Measurements from ENCODE around the gene FAM135A. TPM values are rescaled to one million over a fixed set of nuclear protein-coding genes. Genes with fewer than 3 reads are reported as not detected.
"Not testable (repeated sequence)": the region's sequence is repeated elsewhere in the genome, so short reads cannot be mapped to it uniquely, and the experiment has no call there.

Gene FAM135A
- total and polyA plus RNA-seq, 8 donors, result 7.5 to 14.4 (median 8.4) TPM

DNA sequence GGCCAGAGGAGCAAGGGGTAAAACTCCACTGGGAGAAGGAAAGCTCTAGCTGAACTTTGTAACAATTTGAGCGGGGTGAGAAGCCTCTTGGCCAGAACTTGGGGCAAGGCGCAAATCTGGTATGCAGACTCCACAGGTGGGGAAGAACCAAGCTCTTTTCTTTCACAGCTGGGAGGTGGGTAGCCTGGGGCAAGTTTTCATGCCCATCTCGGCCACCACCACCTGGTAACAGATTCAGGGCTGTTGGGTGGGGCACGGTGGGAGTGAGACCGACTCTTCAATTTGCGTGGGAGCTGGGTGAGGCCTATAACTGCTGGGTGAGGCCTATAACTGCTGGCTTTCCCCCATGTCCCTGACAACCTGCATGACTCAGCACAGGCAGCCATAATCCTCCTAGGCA lies 190.9 kb downstream of the FAM135A start:
- Histone ChIP-seq H3K4me3 (no peak overlapping the region), H3K36me3 (no peaks in the 10 kb centered on the region), H3K27ac (no peak overlapping the region), H3K27me3 (no peaks in the 10 kb centered on the region), H3K4me1 (no peaks in the 10 kb centered on the region), H3K9me3 (no peaks in the 10 kb centered on the region)
- DNase-seq (no peak), FAIRE-seq (no peak), ATAC-seq (no peak)
- TF ChIP-seq CTCF (IDR thresholded peaks at IDR 0.05), result no peak
- 86 to 93% methylated on average over 6 of the region's 6 CpGs for WGBS, 2 donors
- intact Hi-C loops (cut with DNase I), result no loop called here

DNA sequence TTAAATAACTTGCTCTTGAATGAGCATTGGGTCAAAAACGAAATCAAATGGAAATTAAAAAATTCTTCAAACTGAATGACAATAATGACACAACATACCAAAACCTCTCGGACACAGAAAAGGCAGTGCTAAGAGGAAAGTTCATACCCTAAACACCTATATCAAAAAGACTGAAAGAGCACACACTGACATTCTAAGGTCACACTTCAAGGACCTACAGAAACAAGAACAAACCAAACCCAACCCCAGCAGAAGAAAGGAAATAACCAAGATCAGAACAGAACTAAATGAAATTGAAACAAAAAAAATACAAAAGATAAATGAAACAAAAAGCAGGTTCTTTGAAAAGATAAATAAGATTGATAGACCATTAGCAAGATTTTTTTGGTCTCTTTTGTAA lies 194.1 kb downstream of the FAM135A start:
- H3K9me3 ChIP-seq; FAIRE-seq; H3K4me1 ChIP-seq; H3K36me3 ChIP-seq; ATAC-seq; intact Hi-C loops (cut with DNase I); DNase-seq; H3K27me3 ChIP-seq; H3K4me3 ChIP-seq; H3K27ac ChIP-seq: not testable (repeated sequence)
- WGBS, 2 donors, result 54 to 60% methylated on average over 2 of the region's 2 CpGs

- H3K9me3 ChIP-seq; DNase-seq; intact Hi-C loops (cut with DNase I); H3K27me3 ChIP-seq; H3K4me3 ChIP-seq; H3K27ac ChIP-seq; ATAC-seq; H3K4me1 ChIP-seq; H3K36me3 ChIP-seq; FAIRE-seq: not testable (repeated sequence)
- 82 to 86% methylated on average over 13 of the region's 13 CpGs for WGBS, 2 donors
Measured at GRCh38 chr6:70609181-70609580, 195.9 kb downstream of the FAM135A start.

Other genes with a start within 250 kb of the FAM135A start
- 1 to 10 TPM in 1 of 6 donors, under 1 TPM in 2, not detected in 3; 0.09 to 1.1 (median 0.17) TPM for gene COL9A1, start 110.4 kb upstream of the FAM135A start, total RNA-seq
- 1 to 10 TPM in 1 of 2 donors, under 1 TPM in 1; 0.27 to 1.1 TPM for gene COL9A1, start 110.4 kb upstream of the FAM135A start, polyA plus RNA-seq
- gene SDHAF4, start 153.4 kb downstream of the FAM135A start, total RNA-seq, result 1 to 10 TPM; 2.9 to 5.5 (median 4.1) TPM
- 10 to 100 TPM in 1 of 2 donors, 1 to 10 TPM in 1; 9.2 to 10.2 TPM for gene SDHAF4, start 153.4 kb downstream of the FAM135A start, polyA plus RNA-seq